UCSD-AML1 (cell line): ENCODE results near the gene SLC23A2.
A peak's percentile ranks its signal among the peaks of the same experiment; 100 is the strongest.

Experiments
- DNase-seq: peaks from one replicate; lab custom pipeline; 2025; ENCODE audit not compliant: unreplicated experiment; lab: John Stamatoyannopoulos, UW

SLC23A2 gene

DNA sequence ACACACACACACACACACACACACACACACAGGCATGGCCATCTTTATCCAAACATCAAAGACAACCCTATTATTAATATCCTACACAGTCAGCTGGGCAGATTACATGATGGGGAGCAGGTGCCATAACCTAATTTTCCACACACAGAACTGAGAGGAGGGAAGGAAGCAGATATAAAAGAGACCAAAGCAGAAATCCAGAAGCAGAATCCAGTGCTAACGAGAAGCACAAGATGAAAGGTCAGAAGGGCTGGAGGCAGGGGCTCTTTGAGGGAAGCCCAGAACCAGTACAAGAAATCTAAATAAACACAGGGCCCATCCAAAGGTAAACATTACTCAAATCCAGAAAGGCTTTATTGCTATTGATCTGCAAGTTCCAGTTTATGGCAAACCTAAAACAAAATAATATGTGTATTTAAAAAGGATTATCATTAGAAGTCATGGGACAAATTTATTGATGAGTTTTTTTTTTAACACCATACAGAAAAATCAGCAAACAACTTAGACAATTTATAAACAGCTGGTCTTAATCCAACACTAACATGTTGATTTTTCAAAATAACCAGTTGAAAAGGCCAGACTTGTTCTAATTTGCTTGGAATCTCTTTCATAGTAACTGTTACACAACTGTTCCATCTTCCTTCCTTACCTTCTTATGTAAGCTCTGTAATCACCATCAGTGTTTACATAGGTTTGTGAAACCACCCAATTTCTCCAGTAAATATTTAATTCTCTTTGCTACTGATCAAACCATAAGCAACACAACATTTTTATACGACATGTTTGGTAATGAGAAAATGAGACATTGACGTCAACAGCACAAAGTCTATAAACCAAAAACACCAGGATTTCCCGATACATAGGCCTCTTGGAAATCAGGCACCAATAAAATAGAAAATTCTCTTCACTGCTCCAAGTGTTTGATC is 34.2 kb downstream of the SLC23A2 start:
- DNase-seq = no peak

DNA sequence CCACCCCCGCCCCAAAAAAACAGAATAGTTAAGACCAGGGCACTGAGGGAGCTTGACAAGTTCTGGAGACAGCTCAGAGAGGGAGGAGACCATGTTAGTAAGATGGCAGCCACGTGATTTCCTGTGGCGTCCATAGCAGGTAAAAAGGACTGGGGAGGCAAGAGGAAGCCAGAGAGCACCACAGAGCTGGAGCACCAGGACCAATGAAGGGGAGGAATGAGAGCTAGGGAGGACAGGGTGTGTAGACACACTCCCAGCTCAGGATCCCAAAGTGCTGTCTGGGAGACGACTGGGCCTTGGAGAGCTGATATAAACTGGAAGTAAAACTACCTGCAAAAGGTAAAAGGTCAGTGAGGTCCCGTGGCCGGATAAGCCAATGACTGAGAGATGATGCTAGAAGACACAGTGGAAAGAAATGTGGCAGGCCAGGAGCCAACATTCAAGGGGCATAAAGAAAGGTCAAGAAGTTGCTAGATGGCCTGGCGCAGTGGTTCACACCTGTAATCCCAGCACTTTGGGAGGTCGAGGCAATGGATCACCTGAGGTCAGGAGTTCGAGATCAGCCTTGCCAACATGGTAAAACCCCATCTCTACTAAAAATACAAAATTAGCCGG is 39.0 kb downstream of the SLC23A2 start:
- DNase-seq = no peak

GRCh38 chr20:4961746-4962145 is 39.6 kb downstream of the SLC23A2 start:
- DNase-seq = no peak

GRCh38 chr20:4959592-4959991 is 41.7 kb downstream of the SLC23A2 start:
- no peak for DNase-seq

DNA sequence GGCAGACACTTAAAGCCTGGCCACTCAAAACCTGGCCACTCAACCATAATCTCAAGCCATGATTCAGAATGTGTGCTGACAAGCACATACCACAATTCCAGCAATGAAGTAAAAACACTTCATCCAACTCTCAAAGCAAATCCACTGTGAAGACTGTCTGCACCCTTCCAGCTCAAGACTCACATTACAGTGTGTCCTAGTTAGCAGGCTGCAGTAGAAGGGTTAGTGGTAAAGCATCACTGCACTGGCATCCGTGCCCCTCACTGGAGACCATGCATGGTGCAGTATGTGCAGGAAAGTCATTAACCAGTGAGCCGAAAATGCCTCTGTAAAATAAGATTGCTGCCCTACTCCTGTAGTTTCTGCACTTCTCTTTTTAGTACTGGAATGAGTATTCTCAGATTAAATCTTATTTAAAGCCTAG is 43.4 kb downstream of the SLC23A2 start:
- DNase-seq = no peak

- DNase-seq = no peak
Measured at GRCh38 chr20:4957187-4957586, 44.1 kb downstream of the SLC23A2 start.

- no peak for DNase-seq
Measured at GRCh38 chr20:4956200-4956810, 45.0 kb downstream of the SLC23A2 start.

GRCh38 chr20:4953881-4954280 is 47.4 kb downstream of the SLC23A2 start:
- no peak for DNase-seq

GRCh38 chr20:4952229-4952628 is 49.1 kb downstream of the SLC23A2 start:
- DNase-seq = no peak

GRCh38 chr20:4951299-4951698 is 50.0 kb downstream of the SLC23A2 start:
- DNase-seq = no peak

DNA sequence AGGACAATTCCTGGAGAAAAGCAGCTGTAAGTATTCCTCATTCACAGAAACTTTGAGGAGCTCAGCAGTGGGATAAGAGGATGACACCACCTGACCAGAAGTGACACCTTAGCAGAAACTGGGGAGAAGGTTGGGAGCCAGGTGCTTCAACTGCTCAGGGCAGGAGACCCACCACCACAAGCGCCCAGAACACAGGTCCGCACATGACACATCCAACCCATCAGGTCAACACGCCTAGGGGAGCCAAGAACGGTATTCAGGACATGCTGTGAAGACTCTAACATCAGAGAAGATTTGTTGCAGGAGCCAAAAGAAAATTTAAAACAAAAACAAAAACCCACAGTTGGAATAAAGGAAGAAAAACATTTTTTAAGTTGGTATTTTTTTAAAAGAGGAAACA is 50.5 kb downstream of the SLC23A2 start:
- DNase-seq = no peak

- DNase-seq = no peak
Measured at GRCh38 chr20:4950437-4950836, 50.9 kb downstream of the SLC23A2 start.

- peak; percentile 21 for DNase-seq
Measured at GRCh38 chr20:4949833-4950178, 51.5 kb downstream of the SLC23A2 start.

DNA sequence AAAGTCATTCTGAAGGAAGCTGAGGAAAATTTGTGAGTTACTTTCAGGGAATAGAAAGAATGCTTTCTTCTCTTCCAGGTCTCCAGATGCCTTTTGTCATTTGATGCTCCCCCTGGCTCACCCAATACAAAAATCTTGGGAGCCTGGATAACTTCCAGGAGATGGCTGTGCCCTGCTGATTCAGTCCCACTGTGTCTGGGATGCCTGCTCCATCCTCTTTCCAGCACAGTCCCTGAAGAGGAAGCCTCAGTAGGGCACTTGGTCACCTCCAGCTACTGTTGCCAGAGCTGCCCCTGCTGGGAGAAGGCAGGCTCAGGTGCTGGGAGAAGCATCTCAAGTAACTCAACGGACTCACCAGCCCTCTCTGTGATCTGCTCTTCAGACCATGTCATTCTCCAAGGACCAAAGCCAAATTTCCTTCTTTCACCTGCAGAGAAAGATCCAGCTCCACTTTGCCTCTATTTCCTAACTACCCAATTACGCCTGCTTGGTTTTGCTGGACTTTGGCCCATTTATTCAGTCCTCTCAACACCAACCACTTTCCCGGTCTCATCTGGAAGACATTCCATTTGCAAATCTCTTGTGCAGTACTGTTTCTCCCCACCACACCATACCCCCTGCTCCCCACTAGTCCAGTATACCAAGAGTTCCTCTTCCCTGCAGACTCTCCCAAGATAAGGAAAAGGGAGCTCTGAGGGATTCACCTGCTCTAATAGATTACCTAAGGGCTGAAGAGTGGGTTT is 53.3 kb downstream of the SLC23A2 start:
- DNase-seq = no peak

DNA sequence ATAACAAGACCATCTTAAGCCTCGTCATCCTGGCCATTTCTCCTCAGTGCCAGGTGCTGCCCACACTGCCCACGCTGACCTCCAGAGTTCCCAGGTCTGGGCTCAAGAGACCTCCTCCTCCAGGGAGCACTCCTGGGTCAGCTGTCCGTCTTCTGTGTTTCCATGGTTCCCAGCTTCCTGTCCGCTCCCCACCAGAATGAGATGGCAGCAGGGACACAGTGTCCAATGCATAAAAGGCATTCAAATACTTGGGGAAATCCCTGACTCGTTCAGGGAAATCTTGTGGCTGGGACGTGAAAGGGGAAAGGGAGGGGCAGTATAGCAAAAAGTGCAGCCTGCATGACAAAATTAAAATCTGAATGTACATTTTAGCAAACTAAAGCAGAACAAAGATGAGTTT is 54.3 kb downstream of the SLC23A2 start:
- DNase-seq = no peak

GRCh38 chr20:4946585-4946984 is 54.7 kb downstream of the SLC23A2 start:
- DNase-seq = no peak

- DNase-seq = no peak
Measured at GRCh38 chr20:4944518-4945313, 56.6 kb downstream of the SLC23A2 start.

GRCh38 chr20:4942331-4942730 is 59.0 kb downstream of the SLC23A2 start:
- DNase-seq = no peak

DNA sequence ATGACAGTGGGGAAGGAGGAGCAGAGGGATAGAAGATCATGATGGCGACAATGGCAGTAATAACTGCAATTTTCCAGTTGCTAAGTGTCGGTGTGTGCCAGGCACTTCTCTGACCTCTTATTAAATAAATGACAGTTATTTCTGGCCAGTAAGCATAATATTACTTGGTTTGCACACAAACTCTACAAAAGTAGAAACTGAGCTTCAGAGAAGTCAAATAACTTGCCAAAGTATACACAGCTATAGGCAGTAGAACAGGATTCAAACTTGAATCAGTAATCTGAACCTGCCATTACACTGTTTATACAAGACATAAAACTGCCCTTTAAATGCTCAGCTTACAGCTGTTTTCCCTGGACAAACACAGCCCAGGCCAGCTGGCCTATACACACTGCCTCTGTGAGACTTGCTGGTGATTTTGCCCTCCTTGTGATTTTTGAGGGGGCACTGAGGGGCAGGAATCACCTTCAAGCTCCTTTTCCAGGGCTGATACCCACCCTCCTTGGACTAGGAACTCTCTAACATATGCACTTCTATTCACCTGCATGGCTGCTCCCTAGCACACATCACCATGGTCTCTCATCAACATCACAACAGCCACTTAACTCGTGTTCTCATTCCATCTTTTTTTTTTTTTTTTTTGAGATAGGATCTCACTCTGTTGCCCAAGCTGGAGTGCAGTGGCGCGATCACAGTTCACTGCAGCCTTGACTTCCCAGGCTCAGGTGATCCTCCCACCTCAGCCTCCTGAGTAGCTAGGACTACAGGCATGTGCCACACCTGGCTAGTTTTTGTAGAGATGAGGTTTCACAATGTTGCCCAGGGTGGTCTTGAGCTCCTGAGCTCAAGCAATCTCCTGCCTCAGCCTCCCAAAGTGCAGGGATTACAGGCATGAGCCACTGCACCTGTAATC is 63.6 kb downstream of the SLC23A2 start:
- DNase-seq = no peak
